Measurements from ENCODE around the gene B3GALT4.

B3GALT4 gene

GRCh38 chr6:33292996-33293682 lies 16.2 kb downstream of the B3GALT4 start:
- no peak for DNase-seq (ENCODE audit: low spot score)

GRCh38 chr6:33294086-33294823 lies 17.3 kb downstream of the B3GALT4 start:
- no peak for DNase-seq (ENCODE audit: low spot score)

GRCh38 chr6:33295621-33296369 lies 18.9 kb downstream of the B3GALT4 start:
- DNase-seq (ENCODE audit: low spot score) = no peak

- no peak for DNase-seq (ENCODE audit: low spot score)
These were observed 20.0 kb downstream of the B3GALT4 start for GRCh38 chr6:33296797-33297405.

GRCh38 chr6:33297406-33297955 lies 20.6 kb downstream of the B3GALT4 start:
- no peak for DNase-seq (ENCODE audit: low spot score)

- peak; percentile 89 for DNase-seq (ENCODE audit: low spot score)
These were observed 21.2 kb downstream of the B3GALT4 start for GRCh38 chr6:33297956-33298772.

- DNase-seq (ENCODE audit: low spot score) = peak; percentile 68
These were observed 21.9 kb downstream of the B3GALT4 start, which contains the start of gene RGL2 for GRCh38 chr6:33298773-33299236. Gene RGL2 (minus strand): TSS chr6:33298942. CDS start chr6:33298610, 332 bp downstream.

GRCh38 chr6:33299237-33299944 lies 22.5 kb downstream of the B3GALT4 start:
- peak; percentile 95 for DNase-seq (ENCODE audit: low spot score)

GRCh38 chr6:33301877-33302276 lies 25.0 kb downstream of the B3GALT4 start:
- DNase-seq (ENCODE audit: low spot score) = no peak

GRCh38 chr6:33304216-33304615 lies 27.3 kb downstream of the B3GALT4 start:
- DNase-seq (ENCODE audit: low spot score) = no peak

- DNase-seq (ENCODE audit: low spot score) = no peak
These were observed 28.1 kb downstream of the B3GALT4 start for GRCh38 chr6:33305052-33305451.

- no peak for DNase-seq (ENCODE audit: low spot score)
These were observed 29.4 kb downstream of the B3GALT4 start for GRCh38 chr6:33306356-33306755.

- DNase-seq (ENCODE audit: low spot score) = peak; percentile 68
These were observed 35.6 kb downstream of the B3GALT4 start for GRCh38 chr6:33312361-33313104.

GRCh38 chr6:33313105-33313708 lies 36.3 kb downstream of the B3GALT4 start:
- DNase-seq (ENCODE audit: low spot score) = peak; percentile 65

GRCh38 chr6:33313709-33314514 lies 37.0 kb downstream of the B3GALT4 start, which contains the start of gene TAPBP:
Gene TAPBP (minus strand): TSS chr6:33314078. CDS start chr6:33314041, 37 bp downstream.
- peak; percentile 62 for DNase-seq (ENCODE audit: low spot score)

GRCh38 chr6:33314515-33314942 lies 37.6 kb downstream of the B3GALT4 start:
- peak; percentile 75 for DNase-seq (ENCODE audit: low spot score)

GRCh38 chr6:33314943-33315792 lies 38.2 kb downstream of the B3GALT4 start:
- no peak for DNase-seq (ENCODE audit: low spot score)
